Breast epithelium (tissue), 4 donors: ENCODE measurements around the gene HSPA12A. TPM values are rescaled to one million over a fixed set of nuclear protein-coding genes. Genes with fewer than 3 reads are reported as not detected.

Source experiments
- DNase-seq, 2 donors: peaks; one replicate each; pipeline ENCODE4 v3.0.0-alpha.2; 2019; ENCODE audit warnings: low spot score in 2 of 2
- H3K27ac ChIP-seq, 2 donors: fragments of 200-600 bp; sonication (generic) in 1 of 2; one replicate each; pipeline ENCODE4 v1.5.1; 2016 to 2019; ENCODE audit warnings: mild to moderate bottlenecking in 1 of 2
- H3K27me3 ChIP-seq, 2 donors: fragments of 200-600 bp; sonication (generic) in 1 of 2; one replicate each; pipeline versions ENCODE4 v1.5.1 to v1.6.0; 2017 to 2019; ENCODE audit warnings: control low read depth in 1 of 2, mild to moderate bottlenecking in 1 of 2
- H3K36me3 ChIP-seq: fragments of 200-600 bp; one replicate; pipeline ENCODE4 v1.5.1; 2019
- H3K4me1 ChIP-seq, 2 donors: fragments of 200-600 bp; sonication (generic); one replicate each; pipeline ENCODE4 v1.5.1; 2016 to 2019; ENCODE audit warnings: control low read depth in 1 of 2
- H3K4me3 ChIP-seq, 3 donors: fragments of 200-600 bp; sonication (generic); 1 replicate in 2 of 3; 2 replicates in 1 of 3; pipeline ENCODE4 v1.5.1; 2016 to 2019; ENCODE audit warnings: mild to moderate bottlenecking in 3 of 3, moderate library complexity in 2 of 3
- H3K9me3 ChIP-seq, 2 donors: fragments of 200-600 bp; sonication (generic) in 1 of 2; one replicate each; pipeline ENCODE4 v1.5.1; 2016 to 2019; ENCODE audit warnings: control low read depth in 1 of 2
- CTCF ChIP-seq, 3 donors: fragments of 450-650 bp; IDR thresholded peaks; one replicate each; pipeline ENCODE4 v1.5.1; 2016 to 2017; ENCODE audit warnings: antibody characterized with exemption in 3 of 3, mild to moderate bottlenecking in 3 of 3, moderate library complexity in 3 of 3
- POLR2A ChIP-seq: fragments of 450-650 bp; IDR thresholded peaks from one replicate; pipeline ENCODE4 v1.6.1; 2016; ENCODE audit warnings: antibody characterized with exemption, mild to moderate bottlenecking, moderate library complexity
- POLR2AphosphoS5 ChIP-seq, 3 donors: sonication (generic); formaldehyde crosslinking; IDR thresholded peaks; one replicate each; pipeline ENCODE4 v1.6.1; 2017; ENCODE audit warnings: antibody characterized with exemption in 3 of 3
- intact Hi-C: fragments of 100-400 bp; cut with DNase I; formaldehyde crosslinking; loops from one replicate; pipeline ENCODE4 v1.15.1; 2023; ENCODE audit warnings: low total_unique reads
- total RNA-seq, 3 donors: library from RNA; depleted of rRNA; stranded (reverse); fragments of >200 nt; gene quantifications; one replicate each; pipeline ENCODE4 v1.1.0, GENCODE V29; 2016

The HSPA12A gene
- total RNA-seq, 3 donors from 2014 or later: 13.2 to 23.6 (median 14.2) TPM

- intact Hi-C loops: no loop called here
- TF ChIP-seq CTCF (IDR thresholded peaks at IDR 0.05): no peak
- no peak for TF ChIP-seq POLR2A
- TF ChIP-seq POLR2AphosphoS5 (IDR thresholded peaks at IDR 0.05): no peak
- no peaks in the 10 kb centered on the region for H3K36me3 ChIP-seq
- H3K4me3 ChIP-seq: no peak overlapping the region
- no peaks in the 10 kb centered on the region for H3K27me3 ChIP-seq
- H3K9me3 ChIP-seq: no peaks in the 10 kb centered on the region
- no peaks in the 10 kb centered on the region for H3K4me1 ChIP-seq
- H3K27ac ChIP-seq: no peak overlapping the region
- DNase-seq: no peak
Observed at GRCh38 chr10:116634126-116634975, 108.0 kb downstream of the HSPA12A start.

GRCh38 chr10:116633216-116633600, 109.2 kb downstream of the HSPA12A start:
- H3K27me3 ChIP-seq: no peaks in the 10 kb centered on the region
- intact Hi-C loops: no loop called here

GRCh38 chr10:116632596-116633215, 109.7 kb downstream of the HSPA12A start:
- intact Hi-C loops: no loop called here
- Histone ChIP-seq H3K27me3 (peaks cover 0 to under 1% of the 10 kb centered on the region in 2 donors), H3K27ac (no peak overlapping the region), H3K4me1 (no peaks in the 10 kb centered on the region), H3K36me3 (no peaks in the 10 kb centered on the region), H3K4me3 (no peak overlapping the region), H3K9me3 (no peaks in the 10 kb centered on the region)
- DNase-seq: no peak
- TF ChIP-seq POLR2AphosphoS5 (IDR thresholded peaks at IDR 0.05): no peak

More at GRCh38 chr10:116633216-116633600, 109.2 kb downstream of the HSPA12A start:
- DNase-seq: no peak
- H3K9me3 ChIP-seq: no peaks in the 10 kb centered on the region
- H3K4me3 ChIP-seq: no peak overlapping the region
- H3K27ac ChIP-seq: no peak overlapping the region
- TF ChIP-seq POLR2AphosphoS5 (IDR thresholded peaks at IDR 0.05) (no peak), CTCF (IDR thresholded peaks at IDR 0.05) (no peak), POLR2A (no peak)
- H3K4me1 ChIP-seq: no peaks in the 10 kb centered on the region
- no peaks in the 10 kb centered on the region for H3K36me3 ChIP-seq

- no peaks in the 10 kb centered on the region for H3K4me1 ChIP-seq
- H3K27me3 ChIP-seq: peaks cover 0 to 9% of the 10 kb centered on the region in 2 donors
- H3K36me3 ChIP-seq: no peaks in the 10 kb centered on the region
- intact Hi-C loops: no loop called here
- no peak for TF ChIP-seq CTCF (IDR thresholded peaks at IDR 0.05)
- no peak for TF ChIP-seq POLR2AphosphoS5 (IDR thresholded peaks at IDR 0.05)
- TF ChIP-seq POLR2A: no peak
- H3K27ac ChIP-seq: no peak overlapping the region
- no peak for DNase-seq
- no peaks in the 10 kb centered on the region for H3K9me3 ChIP-seq
- H3K4me3 ChIP-seq: no peak overlapping the region
Observed at GRCh38 chr10:116631871-116632295, 110.5 kb downstream of the HSPA12A start.

GRCh38 chr10:116630020-116630419, 112.3 kb downstream of the HSPA12A start:
- Histone ChIP-seq H3K27me3 (peaks cover 0 to 15% of the 10 kb centered on the region in 2 donors), H3K4me3 (no peak overlapping the region), H3K36me3 (peaks cover 4% of the 10 kb centered on the region), H3K9me3 (no peaks in the 10 kb centered on the region), H3K4me1 (no peaks in the 10 kb centered on the region), H3K27ac (no peak overlapping the region)
- TF ChIP-seq POLR2AphosphoS5 (IDR thresholded peaks at IDR 0.05): no peak
- TF ChIP-seq POLR2A: no peak
- no peak for TF ChIP-seq CTCF (IDR thresholded peaks at IDR 0.05)
- DNase-seq: no peak
- intact Hi-C loops: no loop called here
